Mesenteric fat pad (tissue), 1 donor: ENCODE measurements around the gene ATXN7. TPM values are rescaled to one million over a fixed set of nuclear protein-coding genes. Genes with fewer than 3 reads are reported as not detected.

Experiments
- DNase-seq: peaks from one replicate; pipeline ENCODE4 v3.0.0-alpha.2; 2020; ENCODE audit warnings: low spot score
- long read RNA-seq: library from polyadenylated mRNA; unstranded; transcript quantifications from one replicate; pipeline ENCODE4 v2.0.0, GENCODE V29; 2020
- total RNA-seq: library from RNA; stranded (reverse); fragmentation: NEBNext Ultra II Directional; extraction: Animal tissue kit (Norgen Biotek cat#: 25700); gene quantifications from one replicate; pipeline ENCODE4 v1.2.1, GENCODE V29; 2021
- donor health status: DM: yes; HTN: yes; CAD: no.

The ATXN7 gene, protein sequence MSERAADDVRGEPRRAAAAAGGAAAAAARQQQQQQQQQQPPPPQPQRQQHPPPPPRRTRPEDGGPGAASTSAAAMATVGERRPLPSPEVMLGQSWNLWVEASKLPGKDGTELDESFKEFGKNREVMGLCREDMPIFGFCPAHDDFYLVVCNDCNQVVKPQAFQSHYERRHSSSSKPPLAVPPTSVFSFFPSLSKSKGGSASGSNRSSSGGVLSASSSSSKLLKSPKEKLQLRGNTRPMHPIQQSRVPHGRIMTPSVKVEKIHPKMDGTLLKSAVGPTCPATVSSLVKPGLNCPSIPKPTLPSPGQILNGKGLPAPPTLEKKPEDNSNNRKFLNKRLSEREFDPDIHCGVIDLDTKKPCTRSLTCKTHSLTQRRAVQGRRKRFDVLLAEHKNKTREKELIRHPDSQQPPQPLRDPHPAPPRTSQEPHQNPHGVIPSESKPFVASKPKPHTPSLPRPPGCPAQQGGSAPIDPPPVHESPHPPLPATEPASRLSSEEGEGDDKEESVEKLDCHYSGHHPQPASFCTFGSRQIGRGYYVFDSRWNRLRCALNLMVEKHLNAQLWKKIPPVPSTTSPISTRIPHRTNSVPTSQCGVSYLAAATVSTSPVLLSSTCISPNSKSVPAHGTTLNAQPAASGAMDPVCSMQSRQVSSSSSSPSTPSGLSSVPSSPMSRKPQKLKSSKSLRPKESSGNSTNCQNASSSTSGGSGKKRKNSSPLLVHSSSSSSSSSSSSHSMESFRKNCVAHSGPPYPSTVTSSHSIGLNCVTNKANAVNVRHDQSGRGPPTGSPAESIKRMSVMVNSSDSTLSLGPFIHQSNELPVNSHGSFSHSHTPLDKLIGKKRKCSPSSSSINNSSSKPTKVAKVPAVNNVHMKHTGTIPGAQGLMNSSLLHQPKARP
- total RNA-seq, result 42.3 TPM
- long read RNA-seq, partial matches to known transcripts, result 1 of 8 reads
- long read RNA-seq, other reads (novel, unspliced or antisense), result 4 of 8 reads

DNA sequence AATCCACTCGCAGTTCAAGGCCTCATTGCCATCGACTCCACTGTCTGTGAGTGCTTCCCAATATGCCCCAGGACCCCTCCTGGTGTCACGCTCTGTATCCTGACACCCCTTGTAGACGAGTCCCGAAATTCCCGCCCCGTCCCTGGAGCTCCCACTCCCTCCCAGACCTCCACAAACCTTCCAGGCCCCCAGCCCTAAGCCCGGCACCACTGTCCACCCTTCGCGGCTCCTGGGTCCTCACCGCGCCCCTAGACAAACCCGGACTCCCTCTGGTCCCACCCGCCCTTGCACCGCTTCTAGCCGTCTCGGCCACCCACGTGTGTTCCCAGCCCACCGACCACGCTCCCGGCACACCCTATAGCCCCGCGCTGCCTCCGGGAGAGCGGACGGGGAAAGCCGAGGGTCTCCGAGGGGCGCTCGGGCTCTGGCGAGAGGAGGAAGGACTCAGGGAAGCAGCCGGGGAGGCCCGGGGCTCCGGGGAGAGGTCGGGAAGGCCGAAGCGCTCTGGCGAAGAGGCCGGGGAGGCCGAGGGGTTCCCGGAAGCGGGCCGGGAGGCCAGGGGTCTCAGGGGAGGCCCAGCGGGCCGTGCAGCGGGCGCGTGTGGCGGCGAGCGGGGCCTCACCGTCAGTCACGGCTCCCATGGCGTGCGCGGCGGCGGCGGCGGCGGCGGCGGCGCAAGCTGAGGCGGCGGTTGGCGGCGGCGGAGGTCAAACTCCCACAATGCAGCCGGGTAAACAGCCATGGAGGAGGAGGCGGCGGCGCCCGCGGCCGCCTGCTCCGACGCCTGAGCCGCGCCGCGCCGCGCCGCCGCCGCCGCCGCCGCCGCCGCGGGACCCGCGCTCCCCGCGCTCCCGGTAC, at the start of gene ATXN7, which contains the start of gene THOC7:
TSS of gene ATXN7 (plus strand) at position 718 of the 858 bp plus-strand sequence. CDS start 48,732 bp downstream, outside the sequence.
TSS of gene THOC7 (minus strand) at position 656 of the 858 bp plus-strand sequence. CDS start at position 641, 15 bp downstream.
- peak; percentile 92 for DNase-seq

DNA sequence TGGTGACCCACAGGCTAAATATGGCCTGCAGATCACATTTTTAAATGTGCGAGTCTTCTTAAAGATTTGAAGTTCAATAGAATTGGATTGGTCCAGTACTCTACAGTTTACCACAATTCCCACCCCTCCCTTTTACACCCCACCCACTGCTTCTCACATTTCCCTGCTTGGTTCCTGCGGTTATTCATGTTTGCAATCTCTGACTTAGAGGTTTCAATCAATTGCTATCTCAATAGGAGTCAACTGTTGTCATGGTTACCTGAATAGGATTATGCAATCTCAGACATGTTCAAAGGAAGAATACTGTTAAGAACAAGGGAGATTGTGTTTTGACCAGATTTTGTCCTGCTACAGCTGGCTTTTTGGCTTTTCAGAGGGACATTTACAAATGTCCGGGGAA, 49.4 kb upstream of the ATXN7 start:
- no peak for DNase-seq

DNA sequence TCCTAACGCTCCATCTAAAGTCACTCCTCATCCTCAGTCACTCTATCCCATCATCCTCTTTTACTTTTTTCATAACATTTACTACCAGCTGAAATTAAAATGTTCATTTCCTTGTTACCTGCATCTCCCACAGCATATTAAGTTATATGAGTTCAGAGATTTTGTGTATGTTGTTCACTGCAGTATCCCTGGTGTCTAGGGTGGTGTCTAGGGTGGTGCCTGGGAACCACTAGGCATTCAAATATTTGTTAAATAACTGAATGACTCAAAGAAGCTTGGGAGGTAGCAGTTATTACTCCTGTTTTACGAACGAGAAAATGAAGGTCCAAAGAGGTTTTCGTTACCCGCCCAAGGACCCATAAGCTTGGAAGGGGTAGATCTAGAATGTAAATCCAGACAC, 46.4 kb upstream of the ATXN7 start:
- DNase-seq, result no peak

DNA sequence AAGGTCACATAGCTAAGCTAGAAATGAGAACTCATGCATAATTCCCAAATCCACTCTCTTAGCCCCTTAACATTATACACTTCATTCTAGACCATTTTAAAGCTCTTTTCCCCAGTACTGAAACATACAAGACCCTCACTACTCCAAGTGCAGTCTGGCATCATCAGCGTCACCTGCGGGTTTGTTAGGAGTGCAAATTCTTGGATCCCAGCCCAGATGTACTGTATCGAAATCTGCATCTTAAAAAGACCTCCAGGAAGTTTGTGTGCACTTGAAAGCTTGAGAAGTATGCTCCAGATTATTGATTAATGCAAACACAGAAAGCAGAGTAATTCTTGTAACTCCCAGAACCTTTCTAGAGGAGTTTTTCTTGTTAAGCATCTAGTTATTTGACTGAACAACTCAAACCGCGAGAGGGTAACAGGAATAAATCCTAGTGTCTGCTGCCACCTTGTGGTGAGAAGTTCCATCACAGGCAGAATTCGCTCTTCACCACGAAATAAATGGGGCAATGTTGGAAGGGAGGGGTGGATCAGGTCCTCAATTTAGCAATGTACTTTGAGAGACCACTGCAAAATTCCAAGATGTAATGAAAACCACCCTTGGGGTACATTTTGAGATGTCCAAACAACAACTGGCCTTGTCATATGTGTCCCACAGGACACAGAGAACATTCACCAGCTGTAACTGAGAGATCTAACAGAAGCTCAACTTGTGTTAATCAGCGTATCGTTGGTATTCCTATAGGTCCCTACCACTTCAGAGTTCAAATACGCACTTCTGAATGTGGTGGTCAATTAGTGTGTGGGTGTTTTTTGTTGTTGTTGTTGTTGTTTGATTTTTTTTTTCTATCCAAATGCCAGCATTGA, 45.2 kb upstream of the ATXN7 start:
- DNase-seq, result no peak

DNA sequence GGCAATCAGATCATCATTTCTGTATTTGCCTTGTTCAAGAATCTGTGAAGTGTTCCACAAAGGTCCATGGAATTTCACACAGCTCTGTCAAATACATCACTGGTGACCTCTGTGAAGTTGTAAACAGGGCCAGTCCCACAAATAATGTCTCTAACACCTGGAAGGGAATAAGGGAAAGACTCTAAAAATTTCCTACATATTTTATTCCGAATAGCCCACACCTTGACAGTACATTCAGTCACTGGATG, 44.6 kb upstream of the ATXN7 start, which contains the start of gene C3orf49:
TSS of gene C3orf49 (plus strand) at position 149 of the 248 bp plus-strand sequence. CDS start 173 bp downstream, outside the sequence.
- no peak for DNase-seq

DNA sequence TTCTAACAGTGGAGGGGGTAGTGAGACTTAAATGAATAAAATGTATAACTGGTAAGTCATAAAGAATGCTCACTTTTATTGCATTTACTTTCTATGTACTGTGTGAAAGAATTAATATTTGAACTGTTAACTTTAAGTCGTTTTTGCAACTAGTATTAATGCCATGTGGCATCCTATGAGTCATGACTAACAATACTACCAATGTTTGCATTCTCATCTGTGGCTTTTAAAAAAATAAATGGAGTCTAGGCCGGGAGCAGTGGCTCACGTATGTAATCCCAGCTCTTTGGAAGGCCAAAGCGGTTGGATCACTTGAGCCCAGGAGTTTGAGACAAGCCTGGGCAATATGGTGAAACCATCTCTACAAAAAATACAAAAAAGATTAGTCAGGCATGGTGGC, 39.4 kb upstream of the ATXN7 start:
- no peak for DNase-seq

DNA sequence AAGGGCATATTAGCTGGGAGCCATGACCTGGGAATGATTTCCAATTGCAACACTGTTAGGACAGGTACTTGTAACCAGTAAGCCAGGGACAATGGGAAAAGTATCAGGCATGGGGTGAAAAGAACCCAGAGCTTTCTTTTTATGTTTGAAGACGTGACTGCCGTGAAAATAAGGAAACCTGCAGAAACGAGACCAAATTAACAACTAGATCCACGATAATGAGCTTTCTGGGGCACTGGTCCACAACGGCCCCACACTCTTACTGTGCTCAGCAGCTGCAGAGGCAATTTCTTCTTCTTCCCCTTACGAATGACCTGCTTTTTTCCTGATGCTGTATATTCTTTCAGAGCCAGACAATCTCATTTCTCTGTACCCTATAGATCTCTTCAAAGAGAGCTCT, 33.1 kb upstream of the ATXN7 start:
- DNase-seq, result no peak

DNA sequence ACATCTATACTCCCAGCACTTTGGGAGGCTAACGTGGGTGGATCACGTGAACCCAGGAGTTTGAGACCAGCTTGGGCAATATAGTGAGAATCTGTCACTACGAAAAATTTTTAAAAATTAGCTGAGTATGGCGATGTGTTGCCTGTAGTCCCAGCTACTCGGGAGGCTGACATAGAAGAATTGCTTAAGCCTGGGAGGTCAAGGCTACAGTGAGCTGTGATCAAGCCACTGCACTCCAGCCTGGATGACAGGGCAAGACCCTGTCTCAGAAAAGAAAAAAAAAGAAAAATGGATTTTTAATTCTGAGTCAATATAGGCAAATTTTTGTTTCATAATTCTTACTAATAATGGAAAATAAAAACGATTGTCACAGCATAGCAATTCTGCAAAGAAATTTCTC, 31.3 kb upstream of the ATXN7 start:
- DNase-seq, result no peak

DNA sequence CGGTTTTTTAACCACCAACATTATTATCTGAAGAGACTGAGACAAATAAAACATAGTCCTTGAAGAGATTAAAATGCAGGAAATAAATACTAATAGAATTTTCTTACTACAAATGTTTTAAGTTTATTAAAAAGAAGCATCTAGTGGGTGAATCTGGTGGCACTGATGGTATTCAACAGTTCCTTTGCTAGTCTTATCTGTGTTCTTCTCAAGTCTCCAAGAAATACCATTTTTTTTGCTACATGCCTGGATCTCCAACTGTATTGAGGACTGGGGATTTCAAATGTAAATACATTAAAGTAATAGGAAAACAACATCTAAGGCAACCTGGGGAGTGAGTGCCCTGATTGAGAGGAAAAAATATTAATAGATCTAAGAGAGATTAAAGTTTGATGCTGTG, 22.0 kb upstream of the ATXN7 start:
- no peak for DNase-seq

DNA sequence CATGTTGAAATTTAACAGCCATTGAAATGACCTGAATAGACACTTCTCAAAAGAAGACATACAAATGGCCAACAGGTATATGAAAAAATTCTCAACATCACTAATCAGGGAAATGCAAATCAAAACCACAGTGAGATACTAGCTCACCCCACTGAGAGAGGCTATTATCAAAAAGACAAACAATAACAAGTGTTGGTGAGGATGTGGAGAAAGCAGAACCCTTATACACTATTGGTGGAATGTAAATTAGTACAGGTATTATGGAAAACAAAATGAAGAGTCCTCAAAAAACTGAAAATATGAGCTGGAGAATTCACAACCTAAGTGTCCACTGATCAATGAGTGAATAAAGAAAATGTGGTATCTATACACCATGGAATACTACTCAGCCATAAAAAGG, 21.5 kb upstream of the ATXN7 start:
- no peak for DNase-seq

DNA sequence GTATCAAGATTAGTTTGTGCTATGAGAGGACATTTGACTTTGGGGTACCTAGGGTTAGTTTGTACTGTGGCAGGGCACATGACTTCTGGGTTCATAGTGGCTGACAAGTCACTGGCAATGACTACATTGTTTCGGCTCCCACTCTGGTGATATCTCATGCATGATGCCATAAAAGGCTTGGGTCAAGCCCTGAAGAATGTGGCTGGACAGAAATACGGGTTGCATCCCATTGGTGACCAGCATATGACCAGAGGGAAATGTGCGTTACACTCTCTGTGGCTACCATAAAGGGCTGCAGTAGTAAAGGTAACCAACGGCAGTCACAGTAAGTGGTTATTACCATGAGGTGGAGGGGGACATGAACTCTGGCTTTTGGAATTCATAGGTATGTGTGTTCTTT, 18.5 kb upstream of the ATXN7 start:
- DNase-seq, result no peak

DNA sequence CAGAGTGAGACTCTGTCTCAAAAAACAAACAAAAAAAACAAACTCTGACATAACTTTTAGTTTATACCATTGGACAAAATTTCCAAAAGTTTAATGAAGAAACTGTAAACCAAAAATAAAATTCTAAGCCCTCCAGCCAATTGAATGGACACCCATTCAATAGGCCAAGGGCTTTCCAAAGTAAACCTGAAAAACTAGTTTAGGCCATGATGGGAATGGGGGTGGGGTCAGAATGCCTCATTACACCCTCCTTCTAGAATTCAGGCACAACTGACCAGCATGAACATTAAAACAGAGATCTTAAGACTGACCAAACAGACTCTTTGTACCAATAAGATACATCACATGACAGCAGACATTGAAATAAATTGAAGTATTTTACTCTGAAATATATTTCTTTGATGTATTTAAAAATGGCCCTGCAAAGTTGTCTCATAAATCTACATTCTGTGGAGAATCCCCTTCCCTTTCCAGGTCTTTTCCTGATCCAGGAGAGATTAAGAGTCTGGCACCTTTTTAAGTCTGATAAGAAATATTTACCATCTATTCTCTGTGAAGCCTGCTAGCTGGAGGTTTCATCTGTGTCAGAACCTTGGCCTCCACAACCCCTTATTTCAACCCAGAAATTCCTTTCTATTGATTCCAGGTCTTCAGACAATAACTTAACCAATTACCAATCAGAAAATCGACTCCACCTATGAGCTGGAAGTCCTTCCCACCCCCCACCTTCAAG, 15.8 kb upstream of the ATXN7 start:
- DNase-seq, result no peak

DNA sequence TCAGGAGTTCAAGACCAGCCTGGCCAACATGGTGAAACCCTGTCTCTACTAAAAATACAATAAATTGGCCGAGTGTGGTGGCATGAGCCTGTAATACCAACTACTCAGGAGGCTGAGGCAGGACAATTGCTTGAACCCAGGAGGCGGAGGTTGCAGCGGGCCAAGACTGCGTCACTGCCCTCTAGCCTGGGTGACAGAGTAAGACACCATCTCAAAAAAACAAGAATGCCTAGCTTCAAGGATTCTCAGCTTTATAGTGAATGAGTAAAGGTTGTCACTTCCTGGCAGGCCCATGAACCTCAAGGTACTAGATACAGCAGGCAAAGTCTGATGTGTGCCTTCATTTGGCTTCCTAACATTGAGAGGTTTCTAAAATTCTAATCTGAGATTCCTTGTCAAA, 14.5 kb upstream of the ATXN7 start:
- no peak for DNase-seq

DNA sequence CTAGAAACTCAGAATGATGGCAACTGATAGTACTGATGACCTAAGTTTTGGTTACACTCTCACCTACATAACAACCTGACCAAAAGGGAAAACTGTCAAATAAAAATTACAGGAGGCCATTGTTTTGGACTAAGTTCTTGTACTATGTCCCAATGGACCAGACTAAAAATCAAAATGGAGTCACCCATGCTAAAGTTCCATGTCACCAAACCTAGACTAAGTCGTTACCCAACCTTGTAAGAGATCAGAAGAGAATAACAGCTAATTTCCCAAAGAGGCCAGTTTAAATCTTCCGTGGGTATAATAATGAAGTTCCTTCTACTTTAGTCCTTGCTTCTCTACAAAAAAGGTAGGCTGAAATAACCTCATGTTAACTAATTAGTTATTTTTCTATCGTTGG, 12.4 kb upstream of the ATXN7 start:
- DNase-seq, result no peak

DNA sequence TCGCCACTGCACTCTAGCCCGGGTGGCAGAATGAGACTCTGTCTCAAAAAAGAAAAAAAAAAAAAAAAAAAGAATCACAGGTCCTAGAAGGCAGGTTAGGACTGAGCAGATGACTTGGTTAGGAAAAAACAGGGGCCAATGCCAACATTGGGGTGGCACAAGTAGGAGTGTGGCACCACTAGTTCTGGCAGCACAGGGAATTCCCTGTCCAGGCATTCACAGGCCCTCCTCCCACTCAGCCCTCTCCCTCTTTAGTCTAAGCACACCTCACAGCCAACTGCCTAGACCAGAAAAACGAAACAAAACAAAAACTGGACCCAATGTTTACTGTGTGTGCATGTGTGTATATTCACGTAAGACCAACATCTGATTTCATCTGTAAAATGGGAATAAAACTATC, 10.6 kb upstream of the ATXN7 start:
- DNase-seq, result no peak

DNA sequence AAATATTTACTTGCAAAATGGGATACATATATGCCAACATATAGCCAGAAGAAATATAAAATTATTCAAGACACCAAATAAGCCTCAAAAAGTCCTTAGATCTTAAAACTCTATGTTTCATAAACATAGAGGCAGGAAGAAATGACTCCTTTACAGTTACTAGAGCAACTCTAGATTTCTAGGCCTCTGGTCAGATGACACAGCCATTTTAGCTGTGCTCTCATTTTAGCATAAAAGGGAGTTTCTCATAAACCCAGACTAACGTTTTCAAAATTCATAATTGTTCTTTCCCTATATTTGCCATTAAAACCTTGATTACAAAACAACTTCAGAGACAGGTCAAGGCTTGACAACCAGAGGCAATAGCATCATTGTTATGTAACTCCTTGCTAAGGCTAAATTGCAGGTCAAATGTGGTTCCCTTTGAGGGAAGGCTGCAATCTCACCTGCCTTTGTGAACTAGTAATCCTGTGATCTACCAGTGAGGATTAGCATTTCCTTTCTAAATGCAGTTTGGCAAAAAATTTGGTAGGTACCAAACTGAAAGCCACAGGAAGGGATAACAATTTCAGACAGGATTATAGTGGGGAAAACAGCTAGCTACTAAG, 8.2 kb upstream of the ATXN7 start:
- DNase-seq, result no peak

DNA sequence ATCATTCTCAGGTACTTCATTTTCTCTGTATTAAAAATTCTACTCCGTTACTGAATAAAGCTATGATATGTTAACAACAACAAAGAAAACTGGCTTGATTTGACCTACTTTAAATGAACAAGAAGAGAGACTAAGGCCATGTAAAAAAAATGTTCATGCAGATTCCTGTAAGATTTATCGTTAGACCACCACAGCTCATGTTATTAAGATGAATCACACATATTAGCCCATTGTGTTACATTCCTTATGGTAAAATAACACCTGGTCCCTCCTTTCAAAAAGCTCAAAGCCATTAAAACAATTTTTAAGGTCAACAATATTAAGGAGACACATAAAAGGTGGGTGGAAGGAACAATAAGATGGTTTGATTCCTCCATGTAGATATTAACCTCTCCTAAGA, 6.4 kb upstream of the ATXN7 start:
- DNase-seq, result no peak

DNA sequence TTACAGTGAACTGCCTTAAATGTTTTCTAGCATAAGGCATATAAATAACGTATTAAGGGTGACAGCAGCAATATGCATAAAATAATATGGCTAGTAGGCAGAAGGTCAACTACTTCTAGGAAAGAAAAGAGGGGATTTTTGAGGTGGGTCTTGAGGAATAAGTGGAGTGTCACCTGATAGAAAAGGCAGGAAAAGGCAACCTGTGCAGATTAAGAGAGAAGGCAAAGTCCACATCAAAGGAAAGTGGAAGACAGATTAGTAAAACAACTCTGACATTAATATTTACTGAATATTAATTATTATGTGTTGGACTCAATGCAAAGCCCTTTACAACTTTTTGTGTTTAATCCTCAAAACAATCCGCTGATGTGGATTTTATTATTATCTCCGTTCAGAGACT, 2.9 kb upstream of the ATXN7 start:
- no peak for DNase-seq

DNA sequence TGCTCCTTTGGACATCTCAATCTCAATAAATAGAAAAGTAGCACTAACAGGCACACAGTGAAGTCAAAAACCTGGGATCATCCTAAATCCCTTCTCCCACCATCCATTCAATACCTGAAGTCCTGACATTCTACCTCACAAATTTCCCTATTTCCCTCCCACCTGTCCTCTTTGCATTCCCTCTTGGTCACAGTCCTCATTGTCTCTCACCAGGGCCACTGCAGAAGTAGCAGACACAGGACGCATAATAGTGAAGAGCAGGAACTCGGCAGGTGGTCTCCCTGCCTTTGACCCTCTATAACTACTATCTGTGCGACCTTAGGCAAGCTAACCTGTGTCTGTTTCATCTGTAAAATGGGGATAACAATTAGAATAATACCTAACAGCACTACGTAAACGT, 2.4 kb upstream of the ATXN7 start:
- DNase-seq, result no peak
